SJSA1 (cell line): ENCODE results near the gene LRCH1. TPM values are rescaled to one million over a fixed set of nuclear protein-coding genes. Genes with fewer than 3 reads are reported as not detected.
A peak's percentile ranks its signal among the peaks of the same experiment; 100 is the strongest.

ENCODE experiments used
- DNase-seq, 2 experiments: peaks; one replicate each; pipeline ENCODE4 v3.0.0-alpha.2; 2015 to 2020; ENCODE audit warnings: low spot score in 2 of 2, low read depth in 1 of 2
- H3K27ac ChIP-seq: fragments of 250-450 bp; sonication (Bioruptor Pico); 2 replicates; pipeline ENCODE4 v1.5.1; 2020; ENCODE audit warnings: mild to moderate bottlenecking, moderate library complexity
- H3K27me3 ChIP-seq: fragments of 250-450 bp; sonication (Bioruptor Pico); replicated peaks from 2 replicates; pipeline ENCODE4 v1.5.1; 2020; ENCODE audit warnings: mild to moderate bottlenecking, moderate library complexity
- H3K36me3 ChIP-seq: fragments of 250-450 bp; sonication (Bioruptor Pico); 2 replicates; pipeline ENCODE4 v1.5.1; 2020; ENCODE audit warnings: mild to moderate bottlenecking
- H3K4me1 ChIP-seq: fragments of 250-450 bp; sonication (Bioruptor Pico); replicated peaks from 2 replicates; pipeline ENCODE4 v1.6.1; 2021; ENCODE audit warnings: mild to moderate bottlenecking
- H3K4me3 ChIP-seq: fragments of 250-450 bp; sonication (Bioruptor Pico); 2 replicates; pipeline ENCODE4 v1.5.1; 2020; ENCODE audit warnings: mild to moderate bottlenecking
- H3K9me3 ChIP-seq: fragments of 250-450 bp; sonication (Bioruptor Pico); replicated peaks from 2 replicates; pipeline ENCODE4 v1.5.1; 2020; ENCODE audit warnings: mild to moderate bottlenecking
- total RNA-seq: library from RNA; depleted of rRNA; stranded (reverse); fragments of >200 nt; shearing (Covaris generic); gene quantifications from 2 replicates; pipeline ENCODE4 v1.2.3, GENCODE V29; 2014

LRCH1 gene
- total RNA-seq, 1 experiment from 2014 or later: 6.3 TPM

DNA sequence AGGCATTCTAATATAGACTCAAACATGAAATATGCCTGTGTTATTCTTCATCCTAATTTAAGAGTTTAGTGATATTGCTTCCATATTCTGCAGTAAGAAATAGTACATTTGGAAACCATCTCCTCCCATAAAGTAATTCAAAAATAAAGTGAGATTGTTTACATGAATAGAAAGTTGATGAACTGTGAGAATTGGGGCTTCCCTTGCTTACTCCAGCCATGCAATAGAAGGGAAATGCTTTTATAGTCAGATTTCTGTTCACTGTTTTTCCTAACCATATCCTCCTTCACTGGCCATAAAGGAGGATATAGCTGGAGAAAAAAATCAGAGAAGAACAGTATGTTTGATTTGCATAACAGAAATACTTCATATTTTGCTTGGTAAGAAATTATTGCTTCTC, 7.8 kb downstream of the LRCH1 start:
- Histone ChIP-seq H3K4me3 (no peak overlapping the region), H3K4me1 (peaks cover 10% of the 10 kb centered on the region), H3K9me3 (no peaks in the 10 kb centered on the region), H3K27me3 (no peaks in the 10 kb centered on the region), H3K36me3 (no peaks in the 10 kb centered on the region; the same call in 1 of the 2 replicates), H3K27ac (no peak overlapping the region)
- no peak for DNase-seq

DNA sequence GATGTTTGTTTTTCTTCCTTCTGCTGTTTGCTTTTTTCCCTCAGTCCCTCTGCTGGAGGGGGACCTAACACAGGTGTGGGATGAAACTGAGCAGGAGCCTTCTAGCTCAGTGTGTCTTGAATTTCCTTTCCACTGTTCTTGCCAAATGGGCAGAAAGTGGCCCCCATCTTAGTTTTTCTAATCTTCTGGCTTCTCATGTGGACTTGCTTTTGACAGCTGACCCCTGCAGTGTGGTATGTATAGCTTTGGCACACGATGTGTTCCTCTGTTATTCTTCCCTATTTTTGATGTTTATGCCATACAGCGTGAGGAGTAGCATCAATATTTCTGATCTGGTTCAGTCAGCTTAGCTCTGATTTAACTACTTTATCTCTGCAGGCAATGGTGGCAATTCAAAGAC, 8.3 kb downstream of the LRCH1 start:
- no peak for DNase-seq
- Histone ChIP-seq H3K4me1 (peaks cover 10% of the 10 kb centered on the region), H3K36me3 (no peaks in the 10 kb centered on the region; the same call in 1 of the 2 replicates), H3K9me3 (no peaks in the 10 kb centered on the region), H3K4me3 (no peak overlapping the region), H3K27ac (no peak overlapping the region), H3K27me3 (no peaks in the 10 kb centered on the region)

DNA sequence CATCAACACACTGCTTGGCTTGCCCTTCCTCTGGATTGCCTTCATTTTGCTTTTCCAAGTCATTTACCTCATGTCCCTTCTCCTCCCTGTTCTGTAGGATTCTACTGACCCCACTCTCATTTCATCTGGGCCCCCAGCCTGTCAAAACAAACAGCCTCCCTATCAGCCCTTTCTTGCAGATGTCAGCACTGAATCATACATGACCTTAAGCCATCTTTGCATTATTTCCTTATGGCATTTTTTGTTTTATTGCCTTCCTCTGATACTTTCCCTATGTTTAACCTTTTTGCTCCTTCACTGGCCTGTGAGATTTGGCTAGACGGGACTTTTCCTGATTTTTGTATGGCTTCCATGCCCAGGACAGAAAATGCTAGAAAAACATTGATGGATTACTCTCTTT, 8.7 kb downstream of the LRCH1 start:
- Histone ChIP-seq H3K4me3 (no peak overlapping the region), H3K27ac (no peak overlapping the region), H3K9me3 (no peaks in the 10 kb centered on the region), H3K27me3 (no peaks in the 10 kb centered on the region), H3K4me1 (peaks cover 10% of the 10 kb centered on the region), H3K36me3 (no peaks in the 10 kb centered on the region; the same call in 1 of the 2 replicates)
- DNase-seq: no peak

DNA sequence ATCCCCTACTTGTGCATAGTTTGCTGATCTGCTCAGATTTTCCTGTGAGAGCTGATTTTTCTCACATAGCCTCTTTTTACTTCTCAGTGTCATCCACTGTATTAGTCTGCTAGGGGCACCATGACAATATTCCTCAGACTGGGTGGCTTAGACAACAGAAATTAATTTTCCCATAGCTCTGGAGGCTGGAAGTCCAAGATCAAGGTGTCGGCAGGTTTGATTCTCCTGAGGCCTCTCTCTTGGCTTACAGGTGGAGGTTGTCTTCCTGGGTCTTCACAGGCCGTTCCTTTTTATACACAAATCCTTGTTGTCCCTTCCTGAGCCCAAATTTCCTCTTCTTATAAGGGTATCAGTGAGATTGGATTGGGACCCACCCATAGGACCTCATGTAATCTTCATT, 9.2 kb downstream of the LRCH1 start:
- Histone ChIP-seq H3K36me3 (no peaks in the 10 kb centered on the region; the same call in 1 of the 2 replicates), H3K27me3 (no peaks in the 10 kb centered on the region), H3K4me3 (no peak overlapping the region), H3K27ac (no peak overlapping the region), H3K4me1 (peaks cover 10% of the 10 kb centered on the region), H3K9me3 (no peaks in the 10 kb centered on the region)
- DNase-seq: no peak

DNA sequence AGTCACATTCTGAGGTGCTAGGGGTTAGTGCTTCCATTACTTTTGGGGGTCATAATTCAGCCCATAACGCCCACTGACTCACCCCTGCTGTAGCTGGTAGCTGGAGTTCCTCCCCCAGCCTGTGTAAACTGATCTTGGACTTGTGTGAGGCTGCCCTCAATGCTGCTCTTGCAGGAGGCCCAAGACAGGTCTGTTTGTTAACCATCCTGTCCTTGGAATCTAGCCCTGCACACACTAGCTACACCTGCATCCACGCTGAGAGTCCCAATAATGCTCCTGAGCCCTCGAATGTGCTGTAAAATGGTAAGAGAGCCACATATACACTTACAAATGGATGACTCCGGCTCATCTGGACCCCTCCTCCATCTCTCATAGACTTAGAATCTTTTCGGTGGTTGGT, 9.6 kb downstream of the LRCH1 start:
- Histone ChIP-seq H3K4me3 (no peak overlapping the region), H3K27ac (no peak overlapping the region), H3K36me3 (no peaks in the 10 kb centered on the region; the same call in 1 of the 2 replicates), H3K27me3 (no peaks in the 10 kb centered on the region), H3K4me1 (peaks cover 10% of the 10 kb centered on the region), H3K9me3 (no peaks in the 10 kb centered on the region)
- no peak for DNase-seq

DNA sequence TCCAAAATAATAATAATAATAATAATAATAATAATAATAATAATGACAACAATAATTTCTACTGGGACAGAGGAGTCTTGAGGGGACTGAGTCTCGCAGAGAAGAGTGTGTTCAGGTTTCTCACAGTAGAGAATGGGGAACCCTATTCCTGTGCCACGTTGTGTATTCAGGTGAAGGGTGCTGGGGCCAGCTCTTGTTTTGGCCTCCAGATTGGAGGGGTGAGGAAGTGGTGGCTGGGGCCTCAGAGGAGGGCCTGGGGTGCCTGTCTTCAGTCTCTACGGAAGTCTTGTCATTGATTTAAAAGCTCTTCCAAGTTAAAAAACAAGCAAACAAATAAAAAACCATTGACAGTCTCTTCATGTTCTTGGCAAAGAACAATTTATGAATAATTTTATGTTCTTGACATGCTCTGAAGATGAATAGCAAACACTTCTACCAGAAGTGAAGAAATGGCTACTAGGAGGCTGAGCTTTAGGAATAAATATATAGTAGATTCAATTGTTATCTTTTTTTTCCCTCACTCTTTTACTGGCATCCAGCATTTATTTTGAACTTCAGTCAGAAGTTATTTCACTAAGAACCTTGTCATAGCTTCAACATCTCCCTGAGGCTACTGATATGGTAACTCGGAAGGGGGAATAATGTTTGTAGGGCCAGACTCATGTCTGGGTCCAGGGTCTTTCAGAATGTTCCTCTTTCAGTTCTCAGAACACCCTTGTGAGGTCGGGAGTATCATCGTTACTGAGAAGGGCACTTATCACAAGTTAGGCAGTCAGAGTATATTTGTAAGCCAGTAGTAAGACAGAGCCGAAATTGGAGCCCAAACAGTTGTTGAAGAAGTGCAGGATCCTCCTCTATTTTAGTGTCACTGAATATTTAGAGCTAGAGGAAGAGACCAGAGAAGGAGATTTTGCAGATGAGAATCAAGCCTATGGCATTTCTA, 13.1 kb downstream of the LRCH1 start:
- no peak overlapping the region for H3K4me3 ChIP-seq
- peaks cover 1% of the 10 kb centered on the region; the same call in 1 of the 2 replicates for H3K4me1 ChIP-seq
- no peak for DNase-seq
- H3K27me3 ChIP-seq: no peaks in the 10 kb centered on the region
- H3K9me3 ChIP-seq: no peaks in the 10 kb centered on the region
- no peaks in the 10 kb centered on the region; the same call in 1 of the 2 replicates for H3K36me3 ChIP-seq
- H3K27ac ChIP-seq: no peak overlapping the region

DNA sequence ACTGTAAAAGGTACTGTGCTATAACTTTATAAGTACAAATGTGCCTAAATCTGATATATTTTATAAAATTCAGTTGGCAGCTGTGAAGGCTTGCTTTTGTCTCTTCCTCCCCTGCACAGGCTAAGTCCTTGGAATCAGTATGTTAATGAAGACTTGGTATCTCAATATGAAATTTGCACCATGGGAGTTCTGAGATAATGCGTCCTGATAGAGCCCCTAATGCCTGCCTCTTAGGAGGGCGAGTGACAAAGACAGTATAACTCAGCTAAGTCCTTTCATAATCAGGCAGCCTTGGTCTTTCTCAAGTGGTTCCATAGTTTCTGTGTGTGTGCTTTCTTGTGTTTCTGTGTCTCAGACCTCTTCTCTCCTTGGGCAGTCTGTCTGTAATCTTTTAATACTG, 14.7 kb downstream of the LRCH1 start:
- Histone ChIP-seq H3K27me3 (no peaks in the 10 kb centered on the region), H3K4me1 (peaks cover 6% of the 10 kb centered on the region; the same call in 1 of the 2 replicates), H3K27ac (no peak overlapping the region), H3K4me3 (no peak overlapping the region), H3K36me3 (no peaks in the 10 kb centered on the region; the same call in 1 of the 2 replicates), H3K9me3 (no peaks in the 10 kb centered on the region)
- no peak for DNase-seq

DNA sequence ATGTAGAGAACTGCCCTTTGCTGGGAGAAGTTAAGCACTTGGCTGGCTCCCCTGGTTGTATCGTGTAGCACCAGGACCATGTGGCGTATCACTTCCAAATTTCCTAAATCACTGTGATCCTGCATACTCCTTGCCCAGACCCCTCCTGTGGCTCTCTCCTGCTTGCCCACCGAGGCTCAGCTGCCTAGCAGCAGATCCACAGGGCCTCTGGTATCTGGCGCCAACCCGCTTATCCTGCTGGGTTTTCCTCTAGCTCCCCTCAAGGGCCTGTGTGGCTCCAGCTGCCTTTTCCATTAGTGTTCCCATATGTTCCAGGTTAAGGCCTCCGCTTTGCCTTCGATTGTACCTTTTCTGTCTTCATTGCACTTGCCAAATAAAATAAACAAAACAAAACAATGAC, 16.5 kb downstream of the LRCH1 start:
- no peaks in the 10 kb centered on the region for H3K27me3 ChIP-seq
- no peaks in the 10 kb centered on the region for H3K36me3 ChIP-seq
- H3K4me3 ChIP-seq: no peak overlapping the region
- no peaks in the 10 kb centered on the region for H3K9me3 ChIP-seq
- H3K4me1 ChIP-seq: peaks cover 6% of the 10 kb centered on the region; the same call in 1 of the 2 replicates
- no peak overlapping the region for H3K27ac ChIP-seq
- DNase-seq: no peak

DNA sequence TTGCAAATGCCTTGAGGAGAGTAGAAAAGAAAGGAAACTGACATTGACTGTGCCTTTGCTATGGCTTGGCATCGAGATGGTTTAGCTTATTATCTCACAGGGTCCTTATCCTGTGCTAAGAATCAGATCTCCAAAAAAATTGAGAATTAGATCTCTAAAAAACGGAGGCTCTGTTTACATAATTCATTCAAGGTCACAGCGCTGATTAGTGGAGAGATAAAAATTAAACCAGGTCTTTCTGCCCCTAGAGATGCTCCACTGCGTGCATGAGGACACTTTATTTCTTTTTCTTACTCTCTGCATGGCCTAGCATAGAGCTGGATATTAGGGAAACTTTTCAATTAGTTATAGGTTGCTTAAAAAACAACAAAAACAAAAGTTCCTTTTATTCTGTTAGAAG, 17.3 kb downstream of the LRCH1 start:
- peaks cover 12% of the 10 kb centered on the region for H3K4me1 ChIP-seq
- DNase-seq: no peak
- no peaks in the 10 kb centered on the region for H3K36me3 ChIP-seq
- no peaks in the 10 kb centered on the region for H3K27me3 ChIP-seq
- H3K9me3 ChIP-seq: no peaks in the 10 kb centered on the region
- no peak overlapping the region for H3K27ac ChIP-seq
- H3K4me3 ChIP-seq: no peak overlapping the region

DNA sequence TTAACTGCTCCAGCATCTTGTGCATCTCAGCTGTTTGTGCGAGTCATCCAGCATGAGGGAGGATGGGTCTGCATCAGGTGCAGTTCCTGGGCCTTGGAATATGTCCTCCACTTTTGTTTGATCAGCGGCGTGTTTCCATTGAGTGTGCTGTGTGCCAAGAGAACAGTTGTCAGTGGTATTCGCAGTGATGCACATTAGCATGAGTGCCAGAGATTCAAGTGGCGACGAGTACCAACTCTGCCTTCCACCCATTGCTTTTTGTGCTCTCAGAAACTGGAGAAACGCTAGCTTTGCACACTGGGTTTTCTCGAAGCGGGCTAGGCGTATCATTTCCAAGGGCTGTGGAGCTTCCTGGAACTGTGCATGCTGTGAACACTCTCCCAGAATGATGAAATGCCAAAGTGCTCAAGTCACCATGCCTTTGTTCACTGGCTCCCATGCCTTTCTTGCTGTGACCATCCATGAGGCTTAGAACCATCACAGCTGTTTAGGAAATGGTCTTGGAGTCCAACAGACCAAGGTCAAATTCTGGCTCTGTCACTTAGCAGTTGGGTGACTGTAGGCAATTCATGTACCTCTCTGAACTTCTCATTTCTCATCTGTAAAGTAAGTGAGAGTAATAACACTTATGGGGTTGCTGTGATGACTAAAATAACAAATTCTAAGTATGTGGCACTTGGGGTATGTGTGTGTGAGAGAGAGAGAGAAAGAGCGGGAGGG, 18.4 kb downstream of the LRCH1 start:
- Histone ChIP-seq H3K27me3 (no peaks in the 10 kb centered on the region), H3K27ac (no peak overlapping the region), H3K9me3 (no peaks in the 10 kb centered on the region), H3K4me1 (peaks cover 22% of the 10 kb centered on the region), H3K36me3 (peaks cover 1% of the 10 kb centered on the region; the same call in 1 of the 2 replicates), H3K4me3 (no peak overlapping the region)
- no peak for DNase-seq

DNA sequence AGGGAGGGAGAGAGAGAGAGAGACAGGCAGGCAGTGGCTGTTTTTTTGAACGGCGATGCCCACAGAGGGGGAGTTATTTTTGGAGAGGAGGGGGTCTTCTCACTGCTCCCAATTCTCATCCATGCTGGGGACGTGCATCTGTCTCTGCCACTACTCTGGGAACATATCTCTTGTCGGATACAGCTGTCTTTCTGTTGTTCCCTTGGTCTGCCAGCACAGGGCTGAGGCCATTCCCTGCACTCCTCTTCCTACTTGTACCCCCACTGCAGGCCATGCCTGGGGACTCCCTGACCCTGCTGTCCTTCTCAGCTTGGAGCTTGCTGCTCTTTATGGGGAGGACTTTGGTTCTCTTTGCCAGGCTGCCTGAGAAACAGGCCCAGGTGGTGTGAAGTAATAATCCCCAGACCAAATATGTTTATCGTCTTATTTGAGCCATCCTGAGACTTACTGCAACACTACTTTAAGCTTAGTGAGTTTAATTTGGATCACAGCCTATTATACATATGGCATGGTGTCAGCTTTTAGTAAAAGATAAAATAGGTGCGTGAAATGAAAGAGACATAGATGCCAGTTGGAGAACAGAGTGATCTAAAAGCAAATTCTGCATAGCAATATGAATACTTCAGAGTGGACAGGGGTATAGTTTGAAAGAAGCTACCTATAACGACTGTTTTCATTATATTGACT, 19.1 kb downstream of the LRCH1 start:
- Histone ChIP-seq H3K4me1 (peaks cover 29% of the 10 kb centered on the region), H3K36me3 (peaks cover 4% of the 10 kb centered on the region; the same call in 1 of the 2 replicates), H3K4me3 (no peak overlapping the region), H3K9me3 (no peaks in the 10 kb centered on the region), H3K27me3 (no peaks in the 10 kb centered on the region), H3K27ac (no peak overlapping the region)
- DNase-seq: no peak

DNA sequence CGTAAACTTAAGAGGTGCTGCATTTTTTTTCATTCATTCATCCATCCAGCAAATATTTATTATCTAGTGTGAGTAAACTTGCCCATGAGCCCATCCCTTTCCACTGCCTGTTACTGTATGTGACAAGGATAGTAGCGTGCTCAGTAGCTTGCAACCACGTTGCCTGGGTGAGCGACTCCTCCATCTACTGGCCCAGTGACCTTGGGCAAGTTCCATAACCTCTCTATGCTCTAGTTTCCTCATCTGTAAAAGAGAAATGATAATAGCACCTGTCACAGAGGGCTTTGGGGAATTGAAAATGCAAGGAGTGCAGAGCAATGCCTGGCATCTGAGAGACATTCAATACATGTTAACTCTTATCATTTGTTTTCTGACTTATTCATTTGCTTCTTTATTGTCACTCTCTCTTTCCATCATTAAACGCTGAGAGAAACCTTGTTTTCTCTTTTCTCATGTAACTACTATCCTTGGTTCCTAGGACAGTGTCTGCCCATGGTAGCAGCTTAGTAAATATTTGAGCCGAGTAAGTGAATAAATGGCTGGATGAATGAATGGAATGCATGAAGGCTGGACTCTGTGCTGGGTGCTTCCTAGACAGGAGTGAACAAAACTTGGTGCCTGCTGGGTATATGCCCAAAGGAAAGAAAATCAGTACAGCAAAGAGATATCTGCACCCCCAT, 19.9 kb downstream of the LRCH1 start:
- H3K4me1 ChIP-seq: peaks cover 38% of the 10 kb centered on the region
- H3K9me3 ChIP-seq: no peaks in the 10 kb centered on the region
- no peak overlapping the region for H3K4me3 ChIP-seq
- H3K36me3 ChIP-seq: peaks cover 4% of the 10 kb centered on the region; the same call in 1 of the 2 replicates
- no peak overlapping the region for H3K27ac ChIP-seq
- no peak for DNase-seq
- H3K27me3 ChIP-seq: no peaks in the 10 kb centered on the region

DNA sequence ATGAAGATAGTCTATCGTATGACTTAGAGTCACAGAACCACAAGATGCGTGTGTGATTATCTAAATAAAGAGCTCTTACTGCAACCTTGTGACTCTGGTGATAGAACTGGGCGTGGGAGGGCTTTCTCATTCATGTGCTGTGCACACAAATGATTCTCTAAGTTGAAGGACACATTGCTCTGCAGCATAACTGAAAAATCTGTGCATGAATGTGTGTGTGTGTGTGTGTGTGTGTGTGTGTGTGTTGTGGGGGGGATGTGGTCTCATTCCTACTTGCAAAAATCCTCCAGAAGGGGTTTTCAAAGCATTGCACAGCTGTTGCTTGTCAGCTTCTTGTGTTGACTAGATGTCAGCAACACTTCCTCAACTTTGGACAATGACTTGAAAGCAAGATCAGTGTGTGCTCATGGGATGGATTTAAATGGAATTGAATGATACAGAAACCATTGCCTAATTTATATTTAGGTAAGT, 22.4 kb downstream of the LRCH1 start:
- H3K4me3 ChIP-seq: no peak overlapping the region
- H3K4me1 ChIP-seq: peaks cover 51% of the 10 kb centered on the region
- H3K9me3 ChIP-seq: no peaks in the 10 kb centered on the region
- H3K36me3 ChIP-seq: peaks cover 4% of the 10 kb centered on the region; the same call in 1 of the 2 replicates
- H3K27me3 ChIP-seq: no peaks in the 10 kb centered on the region
- H3K27ac ChIP-seq: peak overlapping the region; percentile 70
- DNase-seq: no peak
